ENCODE data around the gene SASH1. TPM values are rescaled to one million over a fixed set of nuclear protein-coding genes. Genes with fewer than 3 reads are reported as not detected.

The SASH1 gene
- total RNA-seq, 1 experiment from 2014 or later: 19.2 TPM

DNA sequence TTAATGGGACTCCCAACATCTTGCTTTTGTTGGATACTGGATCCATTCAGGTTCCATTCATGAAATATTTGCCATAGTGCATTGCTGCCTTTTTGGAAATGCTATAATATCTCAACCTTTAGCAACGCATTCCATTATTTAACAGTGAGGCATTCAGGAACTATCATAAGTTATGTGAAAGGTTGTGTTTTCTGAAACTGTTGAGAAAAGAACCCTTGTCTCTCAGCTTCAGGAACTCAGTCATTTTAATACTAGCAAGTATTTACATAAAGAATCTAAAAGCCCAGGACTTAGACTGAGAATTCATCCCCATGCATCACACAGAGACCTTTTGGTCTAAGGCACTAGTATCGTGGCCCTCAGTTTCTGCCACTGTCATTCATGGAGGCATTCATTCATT, 24.9 kb upstream of the SASH1 start:
- H3K27me3 ChIP-seq (replicated peaks; ENCODE audit: insufficient read depth, low read depth, low read length, poor library complexity): no peaks in the 10 kb centered on the region
- H3K4me1 ChIP-seq (ENCODE audit: insufficient read depth, low read length, poor library complexity, severe bottlenecking): peaks cover 7% of the 10 kb centered on the region
- no peak overlapping the region for H3K4me3 ChIP-seq (ENCODE audit: low read depth, low read length, poor library complexity, severe bottlenecking)
- DNase-seq (ENCODE audit: low spot score): no peak
- intact Hi-C loops (cut with micrococcal nuclease; ENCODE audit: unreplicated experiment): no loop called here
- CTCF ChIA-PET: interaction anchor here (0.6 kb wide), 1 partner anchor 67 kb away, joined by 3 read pairs; no protein-coding TSS in a partner anchor
- H3K9me3 ChIP-seq (ENCODE audit: low read depth, low read length, poor library complexity, severe bottlenecking): no peaks in the 10 kb centered on the region
- TF ChIP-seq, protein P1, sequence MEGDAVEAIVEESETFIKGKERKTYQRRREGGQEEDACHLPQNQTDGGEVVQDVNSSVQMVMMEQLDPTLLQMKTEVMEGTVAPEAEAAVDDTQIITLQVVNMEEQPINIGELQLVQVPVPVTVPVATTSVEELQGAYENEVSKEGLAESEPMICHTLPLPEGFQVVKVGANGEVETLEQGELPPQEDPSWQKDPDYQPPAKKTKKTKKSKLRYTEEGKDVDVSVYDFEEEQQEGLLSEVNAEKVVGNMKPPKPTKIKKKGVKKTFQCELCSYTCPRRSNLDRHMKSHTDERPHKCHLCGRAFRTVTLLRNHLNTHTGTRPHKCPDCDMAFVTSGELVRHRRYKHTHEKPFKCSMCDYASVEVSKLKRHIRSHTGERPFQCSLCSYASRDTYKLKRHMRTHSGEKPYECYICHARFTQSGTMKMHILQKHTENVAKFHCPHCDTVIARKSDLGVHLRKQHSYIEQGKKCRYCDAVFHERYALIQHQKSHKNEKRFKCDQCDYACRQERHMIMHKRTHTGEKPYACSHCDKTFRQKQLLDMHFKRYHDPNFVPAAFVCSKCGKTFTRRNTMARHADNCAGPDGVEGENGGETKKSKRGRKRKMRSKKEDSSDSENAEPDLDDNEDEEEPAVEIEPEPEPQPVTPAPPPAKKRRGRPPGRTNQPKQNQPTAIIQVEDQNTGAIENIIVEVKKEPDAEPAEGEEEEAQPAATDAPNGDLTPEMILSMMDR (conservative IDR thresholded peaks at IDR 0.05; ENCODE audit: low read depth, low read length): no peak
- TF ChIP-seq EZH2 (IDR thresholded peaks at IDR 0.05; ENCODE audit: borderline replicate concordance, low read depth, low read length, poor library complexity, severe bottlenecking): no peak
- no peak overlapping the region for H3K27ac ChIP-seq (ENCODE audit: low read depth, low read length, poor library complexity, severe bottlenecking)
- H3K36me3 ChIP-seq (ENCODE audit: insufficient read depth, low read length, poor library complexity, severe bottlenecking): no peaks in the 10 kb centered on the region
- BruUV-seq (replicated peaks): no TSS peak
- POLR2A ChIA-PET (ENCODE audit: low non-redundant PET): no interaction called here

- Histone ChIP-seq H3K9me3 (ENCODE audit: low read depth, low read length, poor library complexity, severe bottlenecking) (no peaks in the 10 kb centered on the region), H3K27ac (ENCODE audit: low read depth, low read length, poor library complexity, severe bottlenecking) (no peak overlapping the region), H3K27me3 (replicated peaks; ENCODE audit: insufficient read depth, low read depth, low read length, poor library complexity) (no peaks in the 10 kb centered on the region), H3K4me3 (ENCODE audit: low read depth, low read length, poor library complexity, severe bottlenecking) (no peak overlapping the region), H3K4me1 (ENCODE audit: insufficient read depth, low read length, poor library complexity, severe bottlenecking) (no peaks in the 10 kb centered on the region), H3K36me3 (ENCODE audit: insufficient read depth, low read length, poor library complexity, severe bottlenecking) (no peaks in the 10 kb centered on the region)
- no TSS peak for BruUV-seq (replicated peaks)
- TF ChIP-seq, protein P1 (conservative IDR thresholded peaks at IDR 0.05; ENCODE audit: low read depth, low read length): no peak
- no peak for TF ChIP-seq EZH2 (IDR thresholded peaks at IDR 0.05; ENCODE audit: borderline replicate concordance, low read depth, low read length, poor library complexity, severe bottlenecking)
- POLR2A ChIA-PET (ENCODE audit: low non-redundant PET): no interaction called here
- CTCF ChIA-PET: no interaction called here
- DNase-seq (ENCODE audit: low spot score): no peak
- intact Hi-C loops (cut with micrococcal nuclease; ENCODE audit: unreplicated experiment): no loop called here
Observed at GRCh38 chr6:148322704-148323103, 19.9 kb upstream of the SASH1 start.

- DNase-seq (ENCODE audit: low spot score): no peak
- ChIA-PET CTCF (no interaction called here), POLR2A (ENCODE audit: low non-redundant PET) (no interaction called here)
- H3K4me3 ChIP-seq (ENCODE audit: low read depth, low read length, poor library complexity, severe bottlenecking): no peak overlapping the region
- H3K4me1 ChIP-seq (ENCODE audit: insufficient read depth, low read length, poor library complexity, severe bottlenecking): no peaks in the 10 kb centered on the region
- TF ChIP-seq EZH2 (IDR thresholded peaks at IDR 0.05; ENCODE audit: borderline replicate concordance, low read depth, low read length, poor library complexity, severe bottlenecking): no peak
- TF ChIP-seq, protein P1 (conservative IDR thresholded peaks at IDR 0.05; ENCODE audit: low read depth, low read length): no peak
- BruUV-seq (replicated peaks): no TSS peak
- H3K27me3 ChIP-seq (replicated peaks; ENCODE audit: insufficient read depth, low read depth, low read length, poor library complexity): no peaks in the 10 kb centered on the region
- H3K36me3 ChIP-seq (ENCODE audit: insufficient read depth, low read length, poor library complexity, severe bottlenecking): no peaks in the 10 kb centered on the region
- no peak overlapping the region for H3K27ac ChIP-seq (ENCODE audit: low read depth, low read length, poor library complexity, severe bottlenecking)
- no peaks in the 10 kb centered on the region for H3K9me3 ChIP-seq (ENCODE audit: low read depth, low read length, poor library complexity, severe bottlenecking)
- intact Hi-C loops (cut with micrococcal nuclease; ENCODE audit: unreplicated experiment): no loop called here
Observed at GRCh38 chr6:148323344-148323743, 19.3 kb upstream of the SASH1 start.

Measured in A673 (cell line).